GM10847 (cell line): ENCODE results near the gene ASB6.

Experiments used
- POLR2A ChIP-seq: IDR thresholded peaks from 2 replicates; pipeline ENCODE4 v1.6.1; 2011; ENCODE audit not compliant: insufficient read length; ENCODE audit errors: extremely low read depth

The ASB6 gene

DNA sequence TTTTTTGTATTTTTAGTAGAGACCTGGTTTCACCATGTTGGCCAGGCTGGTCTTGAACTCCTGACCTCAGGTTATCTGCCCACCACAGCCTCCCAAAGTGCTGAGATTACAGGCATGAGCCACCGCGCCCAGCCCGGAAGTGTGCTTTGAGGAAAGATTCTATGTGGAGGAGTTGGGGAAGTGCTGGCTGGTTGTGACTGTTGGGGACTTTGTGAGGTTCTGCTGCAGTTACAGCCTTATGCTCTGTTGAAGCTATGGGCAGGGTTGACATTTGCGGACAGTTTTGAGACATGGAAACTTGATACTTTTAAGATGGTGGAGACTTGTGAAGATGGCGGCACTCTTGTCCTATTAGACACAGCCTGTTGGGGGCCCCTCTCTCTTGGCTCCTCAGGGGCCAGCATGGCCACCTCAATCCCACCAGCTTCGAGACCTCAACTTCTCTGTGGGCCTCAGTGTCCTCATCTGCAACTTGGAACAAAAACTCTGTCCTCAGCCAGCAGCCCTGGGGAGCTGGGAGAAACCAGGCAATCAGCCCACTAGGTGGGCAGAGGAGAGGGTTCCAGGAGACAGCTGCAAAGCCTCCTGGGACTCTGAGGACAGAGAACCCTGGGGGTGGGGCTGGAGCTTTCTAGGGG, 45.9 kb downstream of the ASB6 start:
- no peak for TF ChIP-seq POLR2A

DNA sequence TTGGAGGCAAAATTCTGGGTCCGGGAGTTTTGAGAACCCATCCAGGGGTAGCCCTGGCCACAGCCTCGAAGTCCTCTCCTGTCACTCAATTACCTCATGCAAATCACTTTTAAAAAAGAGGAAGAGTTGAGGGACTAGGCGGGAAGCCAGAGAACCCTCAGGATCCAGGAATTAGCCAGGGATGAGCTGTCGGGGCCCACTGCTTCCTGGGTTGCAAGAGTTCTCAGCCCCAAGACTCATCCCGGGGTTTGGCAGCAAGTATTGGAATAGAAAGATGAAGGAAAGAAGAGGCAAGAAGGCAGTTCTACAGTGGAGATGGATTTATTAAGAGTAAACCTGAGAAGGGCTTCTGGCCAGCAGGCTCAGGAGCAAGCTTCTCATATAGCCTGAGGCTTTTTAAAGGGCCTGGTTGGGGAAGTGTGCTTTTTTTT, 46.6 kb downstream of the ASB6 start:
- TF ChIP-seq POLR2A, result no peak

DNA sequence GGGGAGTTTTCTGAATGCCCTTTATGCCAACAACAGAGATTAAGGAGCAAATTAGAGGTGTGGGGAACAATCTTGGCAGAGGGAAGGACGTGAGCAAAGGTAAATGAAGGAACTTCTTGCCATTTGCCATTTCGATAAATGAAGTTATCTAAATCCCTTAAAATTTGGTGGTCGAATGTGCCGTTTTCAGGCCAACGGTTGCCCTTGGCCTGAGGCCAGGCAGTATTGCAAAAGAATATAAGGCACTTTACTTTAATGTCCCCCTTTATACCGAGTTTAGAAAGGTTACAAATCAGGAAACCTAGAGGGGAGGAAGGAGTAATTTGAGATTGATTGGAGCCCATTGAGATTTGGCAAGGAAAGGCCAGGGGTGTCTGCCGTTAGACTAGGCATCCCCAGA, 47.3 kb downstream of the ASB6 start:
- no peak for TF ChIP-seq POLR2A

DNA sequence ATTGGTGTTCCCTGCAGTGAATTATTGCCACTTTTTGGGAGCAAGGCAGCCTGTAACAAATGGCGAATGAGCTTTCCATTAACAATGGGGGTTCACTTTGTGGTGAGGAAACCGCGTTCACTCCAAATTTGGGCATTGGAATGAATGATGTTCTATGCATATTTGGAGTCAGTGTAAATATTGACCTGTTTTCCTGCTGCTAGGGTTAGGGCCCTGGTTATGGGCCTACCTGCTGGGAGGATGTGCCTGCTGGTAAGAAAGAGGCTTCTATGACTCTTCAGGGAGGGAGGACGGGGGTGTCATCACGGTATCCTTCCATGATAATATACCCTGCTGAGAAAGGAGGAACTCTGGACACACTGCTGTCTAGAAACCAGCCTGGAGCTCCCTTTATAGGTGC, 50.0 kb downstream of the ASB6 start:
- no peak for TF ChIP-seq POLR2A

DNA sequence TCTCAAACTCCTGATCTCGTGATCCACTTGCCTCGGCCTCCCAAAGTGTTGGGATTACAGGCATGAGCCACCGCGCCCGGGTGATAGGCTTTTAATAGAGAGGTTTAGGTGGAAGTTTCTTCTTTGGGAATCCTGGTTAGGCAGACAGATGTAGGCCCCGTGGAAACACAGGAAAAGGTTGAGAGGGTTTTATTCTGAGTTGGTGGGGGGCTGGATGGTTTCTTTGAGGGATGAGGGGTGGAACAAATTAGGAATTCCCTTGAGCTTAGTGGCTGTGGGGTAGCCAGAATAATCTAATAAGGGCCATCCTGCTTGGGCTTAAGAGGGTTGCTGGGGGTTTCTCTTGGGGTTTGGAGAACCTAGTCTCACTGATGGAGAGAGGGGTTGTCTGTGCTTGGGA, 51.5 kb downstream of the ASB6 start:
- TF ChIP-seq POLR2A, result no peak

DNA sequence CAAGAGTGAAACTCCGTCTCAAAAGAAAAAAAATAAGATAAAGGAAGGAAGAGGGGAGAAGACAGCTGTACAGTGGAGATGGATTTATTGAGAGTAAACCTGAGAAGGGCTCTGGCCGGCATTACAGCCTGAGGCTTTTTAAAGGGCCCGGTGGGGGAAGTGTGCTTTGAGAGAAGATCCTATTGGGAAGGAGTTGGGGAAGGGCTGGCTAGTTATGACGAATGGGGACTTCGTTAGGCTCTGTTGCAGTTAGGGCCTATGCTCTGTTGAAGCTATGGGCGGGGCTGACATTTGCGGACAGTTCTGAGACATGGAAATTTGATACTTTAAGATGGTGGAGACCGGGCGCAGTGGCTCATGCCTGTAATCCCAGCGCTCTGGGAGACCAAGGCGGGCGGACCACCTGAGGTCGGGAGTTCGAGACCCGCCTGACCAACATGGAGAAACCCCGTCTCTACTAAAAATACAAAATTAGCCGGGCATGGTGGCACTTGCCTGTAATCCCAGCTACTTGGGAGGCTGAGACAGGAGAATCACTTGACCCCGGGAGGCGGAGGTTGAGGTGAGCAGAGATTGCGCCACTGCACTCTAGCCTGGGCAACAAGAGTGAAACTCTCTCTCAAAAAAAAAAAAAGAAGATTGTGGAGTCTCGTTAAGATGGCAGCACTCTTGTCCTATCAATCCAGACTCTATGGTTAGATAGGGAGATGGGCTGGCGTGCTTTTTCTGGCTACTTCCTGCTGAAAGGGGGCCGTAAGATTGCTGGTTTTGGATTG, 54.3 kb downstream of the ASB6 start:
- TF ChIP-seq POLR2A, result no peak

DNA sequence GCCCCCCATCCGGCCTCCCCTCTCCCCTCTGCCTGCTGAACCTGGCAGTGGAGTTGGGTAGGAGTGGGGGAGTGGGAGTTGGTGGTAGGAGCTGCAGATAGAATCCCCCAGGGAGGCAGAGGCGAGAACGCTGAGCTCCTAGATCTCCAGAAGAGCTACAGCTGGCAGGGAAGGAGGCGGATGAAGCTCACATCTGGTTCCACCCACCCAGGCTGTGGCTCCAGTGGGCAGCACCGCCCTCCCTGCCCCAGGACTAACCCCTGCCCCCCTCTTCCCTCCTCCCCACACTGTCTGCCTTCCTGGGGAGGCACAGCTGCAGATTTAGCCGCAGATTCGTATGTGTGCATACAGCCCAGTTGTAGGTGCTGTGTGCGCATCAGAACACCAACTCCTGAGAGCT, 55.3 kb downstream of the ASB6 start:
- TF ChIP-seq POLR2A, result no peak

DNA sequence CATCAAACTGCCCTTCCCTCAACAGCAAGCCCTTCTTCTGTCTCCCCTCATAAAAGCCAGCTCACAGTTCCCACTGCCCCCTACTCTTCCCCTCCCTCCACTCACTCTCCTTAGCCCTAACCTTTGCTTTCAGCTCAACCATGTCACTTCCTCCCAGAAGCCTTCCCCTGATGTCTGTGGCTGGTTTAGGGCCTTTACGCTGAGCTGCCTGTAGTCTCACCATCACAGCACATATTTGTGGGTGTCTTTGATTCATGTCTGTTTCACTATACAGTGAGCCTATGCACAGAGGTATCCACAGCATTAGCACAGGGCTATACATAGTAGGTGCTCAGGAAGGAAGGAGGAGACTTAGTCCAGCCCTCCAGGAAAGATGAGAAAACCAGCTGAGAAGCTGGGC, 55.7 kb downstream of the ASB6 start:
- TF ChIP-seq POLR2A, result no peak

DNA sequence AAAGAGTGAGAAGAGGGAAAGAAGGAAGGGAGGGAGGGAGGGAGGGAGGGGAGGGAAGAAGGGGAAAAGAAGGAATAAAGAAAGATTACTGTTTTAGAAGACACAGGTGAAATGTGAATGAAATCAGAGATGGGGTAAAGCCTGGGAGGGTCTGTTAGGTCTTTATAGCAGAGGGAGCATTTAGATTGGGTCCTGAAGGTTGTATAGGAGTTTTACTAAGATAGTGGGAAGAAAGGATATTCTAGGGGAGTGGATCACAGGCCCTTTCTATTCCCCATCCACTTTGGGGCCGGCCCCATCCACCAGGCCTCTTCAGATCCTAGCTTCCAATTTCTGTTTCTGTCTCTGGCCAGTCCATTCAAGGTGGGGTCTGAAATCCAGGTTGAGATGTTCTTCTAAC, 56.6 kb downstream of the ASB6 start:
- no peak for TF ChIP-seq POLR2A
